HG02981 (cell line): ENCODE results near the gene PPM1F.

Experiments
- ATAC-seq: cut with Tn5 transposase; IDR thresholded peaks from one replicate; pipeline ENCODE4 v1.9.1; 2021; ENCODE audit warnings: mild to moderate bottlenecking, moderate library complexity; ENCODE audit not compliant: unreplicated experiment

Gene PPM1F, protein sequence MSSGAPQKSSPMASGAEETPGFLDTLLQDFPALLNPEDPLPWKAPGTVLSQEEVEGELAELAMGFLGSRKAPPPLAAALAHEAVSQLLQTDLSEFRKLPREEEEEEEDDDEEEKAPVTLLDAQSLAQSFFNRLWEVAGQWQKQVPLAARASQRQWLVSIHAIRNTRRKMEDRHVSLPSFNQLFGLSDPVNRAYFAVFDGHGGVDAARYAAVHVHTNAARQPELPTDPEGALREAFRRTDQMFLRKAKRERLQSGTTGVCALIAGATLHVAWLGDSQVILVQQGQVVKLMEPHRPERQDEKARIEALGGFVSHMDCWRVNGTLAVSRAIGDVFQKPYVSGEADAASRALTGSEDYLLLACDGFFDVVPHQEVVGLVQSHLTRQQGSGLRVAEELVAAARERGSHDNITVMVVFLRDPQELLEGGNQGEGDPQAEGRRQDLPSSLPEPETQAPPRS

DNA sequence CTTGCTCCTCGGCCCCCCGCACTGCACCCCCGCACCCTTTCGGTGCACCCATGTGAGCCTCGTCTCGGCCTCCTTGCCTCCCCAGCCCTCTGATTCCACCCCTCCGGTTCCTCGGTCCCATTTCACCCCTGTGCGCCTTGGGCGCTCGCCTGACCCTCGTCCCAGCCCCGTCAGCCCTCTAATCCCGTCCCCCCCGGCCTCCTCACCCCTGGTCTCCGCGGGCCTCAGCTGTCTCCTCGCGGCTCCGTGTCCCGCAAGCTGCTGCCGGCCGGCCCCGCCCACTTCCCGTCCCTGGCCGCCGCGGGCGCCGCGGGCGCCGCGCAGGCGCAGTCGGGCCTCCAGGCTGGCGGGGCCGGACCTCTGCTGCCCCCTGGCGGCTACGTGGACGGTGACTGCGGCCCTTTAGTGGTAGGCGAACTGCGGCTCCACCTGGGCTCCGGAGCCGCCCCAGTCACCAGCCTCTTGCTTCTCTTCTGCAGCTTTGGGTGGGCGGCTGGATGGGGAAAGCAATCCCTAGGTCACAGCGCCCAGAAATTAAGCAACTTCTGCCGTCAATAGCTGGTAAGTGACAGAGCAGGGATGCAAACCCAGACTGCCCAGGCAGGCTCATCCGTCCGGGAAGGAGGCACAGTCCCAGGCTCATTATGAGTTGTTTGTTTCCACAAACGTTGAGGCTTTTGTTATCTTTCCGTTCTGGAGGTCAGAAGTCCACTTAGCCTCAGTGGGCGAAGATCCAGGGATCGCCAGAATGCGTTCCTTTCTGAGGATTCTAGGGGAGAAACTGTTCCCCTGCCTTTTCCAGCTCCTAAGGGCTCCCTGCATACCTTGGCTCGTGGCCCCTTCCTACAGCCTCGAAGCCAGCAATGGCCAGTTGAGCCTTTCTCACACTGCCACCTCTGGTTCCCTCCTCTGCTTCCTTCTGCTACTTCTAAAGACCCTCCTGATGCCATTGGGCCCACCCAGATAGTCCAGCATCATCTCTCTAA lies at the start of gene PPM1F:
Gene PPM1F (minus strand): TSS at position 263 of the 986 bp plus-strand sequence. CDS start 6,800 bp downstream, outside the sequence.
- ATAC-seq: peak; percentile 68

DNA sequence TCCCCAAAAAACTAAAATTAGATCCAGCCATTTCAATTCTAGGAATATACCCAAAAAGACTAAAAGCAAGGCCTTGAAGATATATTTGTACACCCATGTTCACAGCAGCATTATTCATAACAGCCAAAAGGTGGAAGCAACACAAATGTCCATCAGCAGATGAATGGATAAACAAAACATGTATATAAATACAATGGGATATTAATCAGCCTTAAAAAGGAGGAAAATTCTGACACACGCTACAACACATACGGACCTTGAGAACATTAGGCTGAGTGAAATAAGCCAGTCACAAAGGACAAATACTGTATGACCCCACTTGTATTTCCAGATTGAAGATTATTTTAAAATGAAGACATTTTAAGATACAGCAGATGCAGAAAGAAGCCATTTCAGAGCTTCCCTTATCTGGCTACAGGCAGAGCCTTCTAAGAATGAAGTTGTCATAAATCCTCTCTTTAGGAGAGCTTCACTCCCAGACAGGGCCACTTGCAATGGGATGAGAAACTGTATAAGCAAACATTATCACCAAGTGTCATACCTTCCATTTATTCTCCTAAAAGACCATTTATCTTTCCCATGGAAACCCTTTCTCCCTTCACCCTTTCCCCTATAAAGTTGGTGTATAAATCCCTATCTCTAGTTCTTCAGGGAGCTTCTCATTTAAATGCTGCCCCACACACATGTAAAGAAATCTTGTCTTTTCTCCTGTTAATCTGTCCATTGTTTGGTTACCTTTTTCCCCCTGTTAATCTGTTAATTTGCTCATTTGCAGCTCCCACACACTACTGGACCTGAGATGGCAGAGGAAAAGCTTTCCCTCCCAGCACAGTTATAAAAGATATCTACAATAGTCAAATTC lies 49.2 kb upstream of the PPM1F start:
- no peak for ATAC-seq

DNA sequence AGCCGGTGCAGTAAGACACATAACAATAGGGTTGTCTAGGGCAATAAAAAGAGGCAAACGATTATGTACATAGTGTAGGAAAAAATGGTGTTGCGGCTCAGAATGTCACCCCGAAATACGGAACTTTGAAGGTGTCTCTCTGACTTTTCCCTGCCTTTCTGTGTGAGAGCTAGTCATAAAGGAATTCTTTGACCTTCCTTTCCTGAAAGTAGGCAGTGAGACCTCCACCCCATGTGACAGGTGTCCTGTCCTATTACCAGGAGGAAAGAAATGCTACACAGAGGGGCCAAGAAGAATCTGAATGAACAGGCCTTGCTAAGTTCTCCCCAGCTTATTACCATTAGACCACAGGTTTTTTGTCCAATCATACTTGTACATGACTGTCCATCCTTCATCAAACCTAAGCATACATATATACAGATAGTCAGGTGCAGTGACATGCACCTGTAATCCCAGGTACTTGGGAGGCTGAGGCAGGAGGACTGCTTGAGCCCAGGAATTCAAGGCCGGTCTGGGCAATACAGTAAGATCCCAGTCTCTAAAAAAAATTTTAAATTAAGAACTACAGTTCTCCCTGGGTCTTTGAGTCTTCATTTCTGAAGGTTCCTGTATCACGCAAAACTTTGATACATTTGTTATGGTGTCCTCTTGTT lies 46.1 kb upstream of the PPM1F start:
- no peak for ATAC-seq

DNA sequence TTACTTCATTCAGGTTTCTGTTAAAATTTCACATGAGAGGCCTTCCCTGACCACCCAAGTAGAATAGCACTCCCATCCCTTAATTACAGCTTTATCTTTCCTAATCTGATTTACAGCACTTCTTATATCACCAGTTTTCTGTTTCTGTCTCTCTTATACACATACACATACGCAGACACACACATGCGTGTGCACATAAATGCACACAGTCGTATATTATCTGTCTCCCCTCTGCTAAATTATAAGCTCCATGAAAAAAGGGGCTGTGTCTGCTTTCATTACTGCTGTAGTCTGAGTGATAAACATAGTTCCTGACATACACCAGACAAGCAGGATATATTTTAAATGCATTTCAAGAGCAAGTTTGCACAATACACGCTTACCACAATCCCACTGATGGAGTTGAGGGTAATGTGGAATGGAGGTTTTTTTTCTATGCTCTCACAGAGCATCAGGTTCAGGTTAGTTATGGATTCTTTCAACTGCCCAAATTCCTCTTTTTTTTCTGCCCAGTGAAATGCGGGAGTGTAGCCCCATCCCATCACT lies 43.6 kb upstream of the PPM1F start:
- ATAC-seq: no peak

DNA sequence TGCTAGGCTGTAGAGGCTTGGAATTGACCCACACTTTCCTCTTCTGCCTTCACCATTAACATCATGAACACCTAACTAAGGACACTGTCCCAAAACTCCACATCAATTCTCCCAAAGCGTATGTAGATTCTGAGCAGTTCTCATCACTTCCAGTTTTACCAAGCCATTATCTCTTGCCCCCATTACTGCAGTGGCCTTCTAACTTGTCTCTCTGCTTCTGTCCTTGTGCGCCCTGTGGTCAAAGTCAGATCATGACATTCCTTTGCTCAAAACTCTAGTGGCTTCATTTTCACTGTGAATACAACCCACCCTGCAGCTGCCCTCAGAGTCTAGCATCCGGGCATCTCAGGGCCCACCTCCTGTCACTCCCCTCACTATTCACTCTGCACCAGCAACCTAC lies 43.0 kb upstream of the PPM1F start:
- no peak for ATAC-seq

DNA sequence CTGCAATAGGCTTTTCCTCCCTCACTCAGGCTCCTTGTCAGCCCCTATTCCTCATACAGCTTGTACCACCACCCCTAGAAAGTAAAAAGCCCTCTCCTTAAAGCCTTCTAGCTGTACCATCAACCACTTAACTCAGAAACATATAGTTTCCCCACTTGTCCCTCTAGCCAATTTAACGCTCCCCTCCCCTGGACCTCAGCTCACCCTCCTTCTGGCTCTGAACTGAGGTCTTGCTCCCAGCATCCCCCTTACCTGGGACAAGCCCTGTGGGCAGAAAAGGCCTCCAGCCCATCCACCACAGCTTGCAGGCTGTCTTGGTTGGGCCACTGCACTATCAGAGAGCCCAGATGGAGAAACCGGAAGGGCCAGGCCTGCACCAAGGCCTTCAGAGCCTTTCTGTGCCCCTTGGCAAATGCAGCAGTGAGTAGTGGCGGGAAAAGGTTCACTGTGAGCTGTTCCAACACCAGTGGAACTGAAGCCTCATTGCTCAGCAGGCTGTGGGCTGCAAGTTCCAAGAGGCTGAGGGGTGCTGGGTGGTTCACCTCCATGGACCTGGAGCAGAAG lies 42.3 kb upstream of the PPM1F start:
- no peak for ATAC-seq

DNA sequence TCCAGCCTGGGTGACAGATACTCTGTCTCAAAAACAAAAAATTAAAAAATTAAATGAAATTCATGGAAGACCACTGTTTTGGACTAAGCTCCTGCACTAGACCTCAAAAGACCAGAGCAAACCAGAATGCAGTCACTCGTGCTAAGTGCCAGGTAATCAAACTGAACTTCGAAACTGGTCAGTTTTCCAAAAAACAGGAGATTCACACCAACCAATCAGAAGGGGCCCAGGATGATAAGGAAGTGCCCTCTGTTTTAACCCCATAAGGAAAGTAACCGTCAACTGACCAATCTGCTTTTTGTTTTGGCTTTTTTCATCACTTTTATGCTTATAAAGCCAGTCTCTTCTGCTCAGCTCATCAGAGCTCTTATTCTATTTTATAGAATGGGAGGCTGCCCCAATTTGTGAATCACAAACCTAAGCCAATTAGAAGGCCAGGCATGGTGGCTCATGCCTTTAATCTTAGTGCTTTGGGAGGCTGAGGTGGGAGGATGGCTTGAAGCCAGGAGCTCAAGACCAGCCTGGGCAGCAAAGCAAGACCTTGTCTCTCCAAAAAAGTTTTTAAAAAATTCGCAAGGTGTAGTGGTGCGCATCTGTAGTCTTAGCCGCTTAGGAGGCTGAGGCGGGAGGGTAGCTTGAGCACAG lies 40.1 kb upstream of the PPM1F start:
- ATAC-seq: no peak

DNA sequence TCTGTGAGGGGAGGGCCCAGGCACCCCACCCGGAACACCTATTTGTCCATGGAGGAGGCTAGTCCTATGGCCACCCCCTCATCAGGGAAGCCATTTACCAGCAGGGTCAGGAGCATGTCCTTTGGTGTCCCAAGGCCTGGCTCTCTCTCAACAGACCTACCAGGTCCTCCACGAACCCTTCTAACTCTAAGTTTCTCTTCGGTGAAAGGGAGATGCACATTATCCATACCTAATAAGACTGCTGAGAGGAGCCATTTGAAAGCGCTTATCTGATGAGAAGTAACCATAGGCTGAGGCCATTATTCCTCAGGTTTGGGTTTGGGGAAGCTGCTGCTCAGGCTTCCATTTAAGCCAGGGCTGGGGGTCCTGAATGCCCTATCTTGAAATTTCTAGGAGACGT lies 39.1 kb upstream of the PPM1F start:
- ATAC-seq: no peak

- ATAC-seq: no peak
These were observed 38.6 kb upstream of the PPM1F start for GRCh38 chr22:21991304-21991596.

- no peak for ATAC-seq
These were observed 38.0 kb upstream of the PPM1F start for GRCh38 chr22:21990445-21991303.

- ATAC-seq: no peak
These were observed 36.4 kb upstream of the PPM1F start for GRCh38 chr22:21989049-21989448.

DNA sequence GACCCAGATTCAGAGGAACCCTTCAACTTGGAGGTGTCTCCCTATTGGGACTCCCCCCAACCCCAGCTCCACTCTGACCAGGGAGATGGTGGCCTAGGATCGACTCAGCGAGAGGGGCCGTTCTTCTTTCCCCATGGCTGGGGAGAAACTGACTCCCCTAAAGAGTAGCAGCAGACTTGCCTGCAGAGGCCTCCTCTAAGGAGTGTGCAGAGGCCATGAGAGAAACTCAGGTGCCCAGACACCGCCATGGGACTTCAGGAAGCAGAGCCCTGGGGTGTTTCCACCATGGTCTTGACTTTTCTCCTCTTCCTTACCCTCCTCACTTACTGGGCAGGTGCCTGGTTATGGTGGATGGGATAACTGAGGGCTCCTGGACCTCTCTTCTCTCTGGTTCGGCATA lies 32.6 kb upstream of the PPM1F start:
- no peak for ATAC-seq

DNA sequence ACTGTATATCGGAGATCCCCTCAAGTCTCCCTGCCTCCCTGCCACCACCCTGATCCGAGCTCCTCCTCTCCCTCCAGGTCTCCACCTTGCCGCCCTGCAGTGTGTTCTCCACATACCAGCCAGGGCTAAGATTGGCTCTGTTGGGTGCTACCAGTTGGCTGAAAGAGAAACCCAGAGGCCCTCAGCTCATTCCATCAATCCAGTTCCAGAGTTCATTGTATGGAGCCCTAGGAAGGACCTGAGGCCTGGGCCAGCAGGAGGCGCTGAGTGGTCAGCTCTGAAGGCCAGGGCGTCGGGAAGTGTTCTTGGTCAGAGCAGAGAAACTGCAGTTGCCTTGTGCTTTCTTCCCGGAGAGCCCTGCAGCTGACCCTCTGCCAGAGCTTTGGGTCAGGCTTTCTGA lies 32.1 kb upstream of the PPM1F start:
- ATAC-seq: no peak

DNA sequence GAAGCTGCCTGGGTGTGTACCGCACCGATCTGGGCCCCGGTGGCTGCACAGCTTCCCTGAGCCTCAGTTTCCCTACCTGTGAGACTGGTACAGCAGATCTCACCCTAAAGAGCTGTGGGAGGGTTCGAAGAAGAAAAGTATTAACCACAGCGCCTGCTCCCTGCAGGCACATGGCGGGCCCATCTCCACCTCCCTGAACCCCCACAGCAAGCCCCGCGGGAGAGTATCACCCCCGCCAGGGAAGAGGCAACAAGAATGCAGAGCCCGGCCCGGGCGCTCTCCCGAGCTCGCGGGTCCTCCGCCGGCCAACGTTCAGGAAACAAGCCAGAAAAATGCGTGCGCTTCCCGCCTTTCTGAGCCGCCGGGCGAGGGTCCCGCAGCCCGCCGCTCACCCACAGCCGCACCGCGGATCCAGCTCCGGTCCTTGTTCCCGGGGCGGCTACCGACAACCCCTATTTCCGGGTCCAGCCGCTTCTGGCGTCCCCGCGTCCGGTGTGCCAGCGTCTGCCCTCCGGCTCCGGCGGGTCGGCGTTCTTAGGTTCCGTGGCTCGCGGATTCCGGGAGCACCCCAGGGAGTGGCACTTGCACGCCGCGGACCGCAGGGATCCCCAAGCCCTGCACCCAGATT lies 29.8 kb upstream of the PPM1F start, which contains the start of gene TOP3B:
Gene TOP3B (minus strand): TSS at position 450 of the 628 bp plus-strand sequence. CDS start 7,078 bp downstream, outside the sequence.
- ATAC-seq: peak; percentile 64

DNA sequence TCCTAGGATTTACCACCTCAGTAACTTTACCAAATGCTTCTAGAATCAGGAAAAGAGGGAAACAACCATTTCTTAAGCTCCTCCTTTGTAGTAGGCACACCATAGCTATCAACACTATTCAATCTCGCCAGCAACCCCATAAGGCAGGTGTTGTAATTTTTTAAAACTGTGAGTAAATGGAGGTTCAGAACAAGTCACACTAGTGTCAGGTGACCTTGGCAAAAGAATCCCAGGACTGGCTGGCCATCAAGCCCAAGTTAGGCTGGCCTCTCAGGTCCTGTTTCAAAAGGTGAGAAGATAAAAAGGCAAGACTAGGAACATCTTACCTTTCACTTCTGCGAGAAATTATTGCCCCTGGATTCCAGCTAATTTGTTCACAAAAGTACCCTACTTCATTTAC lies 29.2 kb upstream of the PPM1F start:
- no peak for ATAC-seq

DNA sequence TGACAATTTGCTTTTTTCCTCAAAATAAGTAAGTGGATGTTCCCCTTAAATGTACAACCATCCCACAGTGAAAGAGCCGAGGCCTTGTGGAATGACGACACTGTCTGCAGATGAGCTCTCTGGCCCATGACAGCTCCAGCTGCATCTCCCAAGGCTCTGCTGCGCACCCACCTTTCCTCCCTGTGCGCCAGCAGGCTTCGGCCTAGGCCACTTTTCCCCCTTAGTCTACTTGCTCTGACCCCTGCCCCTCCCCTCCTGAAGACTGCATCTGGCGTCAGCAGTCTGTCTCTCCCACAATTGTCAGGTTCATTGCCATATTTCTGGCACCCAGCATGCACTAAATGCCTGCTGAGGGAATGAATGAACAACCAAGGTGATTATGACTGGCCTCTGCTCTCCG lies 27.9 kb upstream of the PPM1F start:
- ATAC-seq: no peak

GRCh38 chr22:21978564-21979386 lies 26.1 kb upstream of the PPM1F start:
- ATAC-seq: no peak
